GM19372 (cell line): ENCODE data around the gene NUMB.

Source experiments
- ATAC-seq: cut with Tn5 transposase; IDR thresholded peaks from one replicate; pipeline ENCODE4 v1.9.1; 2021; ENCODE audit warnings: mild to moderate bottlenecking, low read depth, moderate library complexity; ENCODE audit not compliant: unreplicated experiment

The NUMB gene

GRCh38 chr14:73236752-73237218, 221.6 kb downstream of the NUMB start:
- ATAC-seq: no peak

GRCh38 chr14:73236157-73236556, 222.2 kb downstream of the NUMB start:
- no peak for ATAC-seq

DNA sequence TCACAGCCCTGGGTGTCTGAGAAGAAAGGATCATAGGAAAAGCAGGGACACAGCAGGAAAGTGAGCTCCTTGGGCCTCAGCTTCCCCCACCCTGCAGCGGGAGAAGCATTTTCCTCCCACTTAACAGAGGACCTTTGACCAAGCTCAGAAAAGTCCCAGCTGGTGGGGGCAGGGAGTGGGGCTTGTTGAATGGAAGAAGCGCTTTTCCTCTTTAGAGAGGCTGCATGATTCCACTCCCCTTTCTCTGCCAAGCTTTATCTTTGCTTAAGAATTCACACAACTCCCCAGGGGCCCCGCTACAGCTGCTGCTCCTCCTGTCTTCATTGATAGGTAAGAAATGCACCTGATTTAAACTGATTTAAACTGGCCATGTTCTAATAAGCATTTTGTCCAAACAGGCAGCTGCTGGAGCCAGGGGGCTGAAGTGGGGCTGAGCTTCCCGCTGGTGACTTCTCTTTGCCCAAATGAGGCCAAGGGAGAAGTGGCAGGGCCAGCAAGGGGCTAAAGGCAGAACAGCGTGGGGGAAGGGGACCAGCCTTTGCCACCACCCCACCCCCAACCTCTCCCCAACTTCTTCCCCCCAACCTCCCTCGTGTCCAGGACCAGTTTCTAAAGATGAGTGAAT, 222.7 kb downstream of the NUMB start:
- ATAC-seq: no peak

- no peak for ATAC-seq
These were observed 223.6 kb downstream of the NUMB start for GRCh38 chr14:73234586-73235394.

GRCh38 chr14:73234029-73234428, 224.3 kb downstream of the NUMB start:
- ATAC-seq: no peak

DNA sequence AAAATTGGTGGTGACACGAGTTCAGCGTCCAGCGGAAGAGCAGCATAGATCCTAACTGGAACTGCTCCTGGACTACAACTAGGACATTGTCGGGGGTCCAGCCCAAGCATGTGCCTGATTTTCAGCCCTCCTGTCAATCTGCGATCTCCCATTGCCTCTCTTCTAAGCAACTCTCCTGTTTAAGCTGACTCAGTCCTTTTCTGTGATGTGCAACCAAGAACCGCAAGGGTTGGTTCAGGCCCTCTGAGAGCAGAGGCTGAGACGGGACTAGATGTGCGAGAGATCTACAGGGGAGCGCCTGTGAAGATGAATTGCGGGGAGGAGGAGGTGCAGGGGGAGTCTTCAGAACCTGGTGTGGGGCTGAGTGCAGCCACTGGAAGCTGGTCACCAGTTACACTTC, 224.8 kb downstream of the NUMB start:
- no peak for ATAC-seq

DNA sequence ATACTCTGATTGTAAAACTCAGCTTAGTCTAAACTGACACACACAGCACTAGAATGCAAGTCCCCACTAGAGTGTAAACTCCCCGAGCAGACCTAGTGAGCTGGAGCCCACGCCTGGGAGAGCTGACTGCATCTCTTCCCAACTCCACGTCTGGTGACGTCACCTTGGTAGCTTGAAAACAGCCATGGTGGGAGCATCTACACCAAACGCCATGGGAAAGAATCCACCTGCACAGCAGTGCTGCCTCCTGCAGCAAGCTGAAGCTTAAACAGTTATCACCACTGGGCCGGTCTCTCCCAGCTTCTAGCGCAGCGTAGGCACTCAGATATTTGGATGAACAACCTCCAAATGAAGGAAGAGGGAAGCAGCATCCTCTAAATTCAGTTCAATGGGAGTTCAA, 225.4 kb downstream of the NUMB start:
- ATAC-seq: no peak

GRCh38 chr14:73231981-73232851, 226.1 kb downstream of the NUMB start:
- no peak for ATAC-seq

- ATAC-seq: no peak
These were observed 228.3 kb downstream of the NUMB start for GRCh38 chr14:73230051-73230450.

DNA sequence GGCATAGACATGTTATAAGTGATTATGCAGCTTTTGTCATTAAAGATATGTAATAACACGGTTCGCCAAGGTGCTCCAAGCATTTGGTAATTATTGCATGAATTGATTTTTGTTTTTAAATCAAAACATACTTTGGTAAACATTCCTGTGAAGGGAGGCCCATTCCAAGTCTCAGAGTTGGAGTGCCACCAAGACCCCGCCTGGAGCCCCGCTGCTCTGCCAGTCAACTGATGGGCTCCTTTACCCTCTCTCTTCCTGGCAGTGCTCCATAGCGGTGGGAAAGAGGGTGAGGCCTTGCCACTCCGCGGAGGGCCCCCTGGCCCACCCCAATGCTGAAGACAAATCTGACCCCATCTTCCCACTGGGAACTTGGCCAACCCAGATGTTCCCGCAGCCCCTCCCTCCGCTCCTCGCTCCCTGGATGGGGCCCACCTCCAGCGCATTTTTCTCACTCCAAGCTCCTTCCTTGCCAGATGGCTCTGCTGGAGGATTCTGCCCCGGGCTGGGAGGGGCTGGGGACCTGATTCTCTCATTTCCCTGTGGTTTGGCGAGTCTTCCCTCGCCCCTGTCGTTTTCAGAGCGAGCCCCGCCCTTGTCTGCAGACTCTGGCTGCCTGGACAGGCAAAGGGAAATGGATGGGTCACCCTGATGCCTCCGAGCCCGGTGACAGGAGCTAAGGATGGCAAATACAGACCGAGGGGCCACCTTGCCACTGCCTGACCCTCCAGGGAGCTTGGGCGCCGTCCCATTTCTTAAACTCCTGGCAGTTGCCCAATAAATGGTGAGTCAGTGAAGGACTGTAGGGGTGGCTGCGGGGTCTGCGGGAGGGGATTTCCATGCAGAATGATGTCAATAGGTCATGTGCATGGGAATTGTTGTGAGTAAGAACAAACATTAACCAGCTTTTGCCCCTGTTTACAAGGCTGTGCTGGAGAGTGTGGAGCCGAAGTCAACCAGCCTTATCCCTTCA, 230.2 kb downstream of the NUMB start:
- no peak for ATAC-seq

DNA sequence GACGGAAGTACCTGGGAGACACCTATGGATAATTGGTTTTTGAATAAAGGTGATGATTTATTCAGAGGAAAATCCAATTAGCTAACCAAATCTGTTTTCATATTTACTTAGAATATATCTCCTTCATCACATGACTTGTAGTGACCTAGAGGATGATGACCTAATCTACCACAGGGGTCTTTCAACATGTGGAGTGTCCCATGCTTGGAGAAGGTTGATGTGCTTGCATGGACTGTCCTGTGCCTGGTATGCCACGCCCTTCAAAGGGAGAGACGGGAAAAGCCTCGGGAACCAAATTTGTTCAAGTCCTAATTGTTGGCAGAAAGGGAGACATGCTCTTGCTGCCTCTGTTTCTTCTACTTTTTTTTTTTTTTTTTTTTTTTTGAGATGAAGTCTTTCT, 232.8 kb downstream of the NUMB start:
- ATAC-seq: no peak
